Kidney epithelial cell (primary cell): Measurements from ENCODE around the gene RNF151. TPM values are rescaled to one million over a fixed set of nuclear protein-coding genes. Genes with fewer than 3 reads are reported as not detected.

Experiments
- DNase-seq: peaks from one replicate; pipeline ENCODE4 v3.0.0-alpha.2; 2010; ENCODE audit warnings: low read depth
- H3K27me3 ChIP-seq: 2 replicates; pipeline ENCODE4 v1.6.0; 2011; ENCODE audit warnings: low read length; ENCODE audit not compliant: control insufficient read depth, insufficient read depth
- H3K36me3 ChIP-seq: 2 replicates; pipeline ENCODE4 v1.5.1; 2011; ENCODE audit warnings: low read length; ENCODE audit not compliant: control insufficient read depth, insufficient read depth
- H3K4me3 ChIP-seq: 2 replicates; pipeline ENCODE4 v1.5.1; 2011; ENCODE audit warnings: low read depth, mild to moderate bottlenecking, control low read depth, low read length
- total RNA-seq: library from RNA; depleted of rRNA; stranded (reverse); fragments of >200 nt; gene quantifications from 2 replicates; pipeline ENCODE4 v1.2.3, GENCODE V29; 2015
- TF ChIP-seq, protein P1 (sequence below): IDR thresholded peaks from 2 replicates; pipeline ENCODE4 v1.5.1; 2011; ENCODE audit warnings: mild to moderate bottlenecking, moderate library complexity, low read length, control low read depth, inconsistent platforms; ENCODE audit not compliant: insufficient read depth, poor library complexity, severe bottlenecking

RNF151 gene
- total RNA-seq, 1 donor from 2014 or later: not detected

DNA sequence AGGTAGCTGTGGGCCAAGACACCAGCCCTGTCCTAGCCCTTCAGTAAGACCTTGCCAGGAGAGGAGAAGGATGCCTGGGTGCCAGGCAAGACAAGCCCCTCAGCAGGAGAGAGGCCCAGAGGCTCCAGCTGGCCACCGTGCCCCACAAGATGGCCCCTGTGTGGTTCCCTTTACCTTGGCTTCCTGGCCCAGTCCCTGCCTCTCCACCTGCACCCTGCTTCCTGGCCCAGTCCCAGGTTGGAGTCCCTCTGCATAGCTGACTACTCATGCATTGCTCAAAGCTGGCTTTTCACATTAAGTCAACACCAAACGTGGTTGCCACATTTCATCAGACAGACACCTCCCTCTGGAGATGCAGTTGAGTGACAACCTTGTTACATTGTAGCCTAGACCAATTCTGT lies 27.1 kb downstream of the RNF151 start:
- Histone ChIP-seq H3K36me3 (no peaks in the 10 kb centered on the region), H3K4me3 (no peak overlapping the region), H3K27me3 (peaks cover 25% of the 10 kb centered on the region)
- TF ChIP-seq, protein P1, sequence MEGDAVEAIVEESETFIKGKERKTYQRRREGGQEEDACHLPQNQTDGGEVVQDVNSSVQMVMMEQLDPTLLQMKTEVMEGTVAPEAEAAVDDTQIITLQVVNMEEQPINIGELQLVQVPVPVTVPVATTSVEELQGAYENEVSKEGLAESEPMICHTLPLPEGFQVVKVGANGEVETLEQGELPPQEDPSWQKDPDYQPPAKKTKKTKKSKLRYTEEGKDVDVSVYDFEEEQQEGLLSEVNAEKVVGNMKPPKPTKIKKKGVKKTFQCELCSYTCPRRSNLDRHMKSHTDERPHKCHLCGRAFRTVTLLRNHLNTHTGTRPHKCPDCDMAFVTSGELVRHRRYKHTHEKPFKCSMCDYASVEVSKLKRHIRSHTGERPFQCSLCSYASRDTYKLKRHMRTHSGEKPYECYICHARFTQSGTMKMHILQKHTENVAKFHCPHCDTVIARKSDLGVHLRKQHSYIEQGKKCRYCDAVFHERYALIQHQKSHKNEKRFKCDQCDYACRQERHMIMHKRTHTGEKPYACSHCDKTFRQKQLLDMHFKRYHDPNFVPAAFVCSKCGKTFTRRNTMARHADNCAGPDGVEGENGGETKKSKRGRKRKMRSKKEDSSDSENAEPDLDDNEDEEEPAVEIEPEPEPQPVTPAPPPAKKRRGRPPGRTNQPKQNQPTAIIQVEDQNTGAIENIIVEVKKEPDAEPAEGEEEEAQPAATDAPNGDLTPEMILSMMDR: no peak
- DNase-seq: peak; percentile 51

DNA sequence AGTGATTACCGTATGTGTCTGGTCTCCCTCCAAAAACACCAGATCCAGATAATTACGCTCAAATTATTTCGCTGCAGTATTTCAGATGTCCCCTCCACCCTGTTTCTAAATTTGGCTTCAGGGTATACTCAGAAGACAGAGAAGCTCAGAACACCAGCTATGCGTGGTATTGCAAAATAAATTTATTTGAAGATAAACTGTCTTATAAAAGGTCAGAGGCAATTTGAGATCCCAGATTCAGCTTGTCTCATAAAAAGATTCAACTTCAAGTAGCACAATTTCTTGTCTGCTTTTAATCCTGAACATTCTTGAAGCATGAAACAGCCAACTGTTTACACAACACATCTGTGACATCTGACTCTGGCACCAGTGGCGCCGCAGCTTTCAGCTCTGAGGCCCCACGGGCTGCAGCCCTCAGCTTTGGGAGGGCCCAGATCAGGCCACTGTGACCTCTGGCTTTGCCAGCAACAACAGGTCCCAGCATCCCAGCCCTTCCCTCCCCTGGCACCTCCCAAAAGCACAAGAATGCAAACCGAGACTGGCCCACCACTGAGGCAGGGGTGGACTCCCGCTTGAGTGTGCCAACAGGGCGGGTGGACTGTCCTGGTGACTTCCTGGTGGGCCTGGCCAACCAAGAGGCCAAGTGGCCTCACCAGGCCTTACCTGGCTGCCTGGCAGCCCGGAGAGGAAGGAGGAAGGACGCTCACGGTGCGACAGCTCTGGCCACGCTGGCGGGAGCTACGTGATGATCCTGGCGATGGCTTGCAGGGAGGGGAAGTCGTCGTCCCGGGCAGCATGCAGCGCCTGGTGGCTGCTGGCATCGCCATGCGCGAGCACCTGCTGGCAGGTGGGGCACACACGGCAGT lies 31.1 kb downstream of the RNF151 start:
- Histone ChIP-seq H3K27me3 (no peaks in the 10 kb centered on the region), H3K36me3 (peaks cover 2% of the 10 kb centered on the region), H3K4me3 (no peak overlapping the region)
- DNase-seq: no peak
- TF ChIP-seq, protein P1: no peak

DNA sequence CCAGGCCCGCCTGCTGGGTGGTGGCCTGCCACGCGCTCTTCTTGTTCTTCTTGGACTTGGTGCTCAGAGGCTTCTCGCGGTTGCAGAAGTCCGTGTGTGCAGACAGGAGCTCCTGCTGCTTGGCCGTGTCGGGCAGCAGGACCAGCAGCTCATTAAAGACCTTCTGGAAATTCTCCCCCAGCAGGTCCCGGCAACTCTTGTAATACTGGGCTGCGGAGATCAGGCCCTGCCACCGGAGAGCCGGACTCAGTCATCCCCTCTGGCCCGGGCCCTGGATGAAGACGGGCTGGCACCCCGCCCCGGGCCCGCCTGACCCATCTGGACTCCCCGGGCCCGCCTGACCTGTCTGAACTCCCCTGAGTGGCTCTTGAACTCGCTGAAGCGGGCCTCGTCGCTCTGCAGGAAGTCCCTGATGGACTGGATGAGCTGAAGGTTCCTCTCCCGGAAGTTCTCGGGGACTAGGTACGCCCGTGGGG lies 31.7 kb downstream of the RNF151 start:
- H3K27me3 ChIP-seq: no peaks in the 10 kb centered on the region
- DNase-seq: no peak
- H3K36me3 ChIP-seq: peaks cover 2% of the 10 kb centered on the region
- H3K4me3 ChIP-seq: no peak overlapping the region
- TF ChIP-seq, protein P1: no peak

- H3K36me3 ChIP-seq: peaks cover 2% of the 10 kb centered on the region
- TF ChIP-seq, protein P1: no peak
- H3K4me3 ChIP-seq: no peak overlapping the region
- no peak for DNase-seq
- H3K27me3 ChIP-seq: no peaks in the 10 kb centered on the region
Measured at GRCh38 chr16:1998852-1999801, 32.5 kb downstream of the RNF151 start.

GRCh38 chr16:1999866-2000514 lies 33.3 kb downstream of the RNF151 start:
- TF ChIP-seq, protein P1: no peak
- H3K4me3 ChIP-seq: no peak overlapping the region
- DNase-seq: no peak
- no peaks in the 10 kb centered on the region for H3K27me3 ChIP-seq
- peaks cover 2% of the 10 kb centered on the region for H3K36me3 ChIP-seq
